ENCODE measurements around the gene NAV2. TPM values are rescaled to one million over a fixed set of nuclear protein-coding genes. Genes with fewer than 3 reads are reported as not detected.

NAV2 gene
- total RNA-seq, 3 donors from 2014 or later: 21.9 to 65.9 (median 30.9) TPM

GRCh38 chr11:20111871-20112270 is 399.2 kb downstream of the NAV2 start:
- no peak for ATAC-seq
- H3K4me1 ChIP-seq (ENCODE audit: low read depth): peaks cover 3% of the 10 kb centered on the region
- no peaks in the 10 kb centered on the region for H3K36me3 ChIP-seq (ENCODE audit: low read depth)

GRCh38 chr11:20112291-20113148 is 399.9 kb downstream of the NAV2 start:
- intact Hi-C loops (cut with DNase I, micrococcal nuclease): no loop called here
- DNase-seq: peak in 2 of 3 donors; percentile 71 to 74
- ATAC-seq: peak; percentile 94
- Histone ChIP-seq H3K9me3 (no peaks in the 10 kb centered on the region), H3K4me1 (ENCODE audit: low read depth) (peaks cover 3% of the 10 kb centered on the region), H3K4me3 (no peak overlapping the region), H3K36me3 (ENCODE audit: low read depth) (no peaks in the 10 kb centered on the region)
- TF ChIP-seq CTCF (IDR thresholded peaks at IDR 0.05): no peak

More at GRCh38 chr11:20111871-20112270, 399.2 kb downstream of the NAV2 start:
- Histone ChIP-seq H3K9me3 (no peaks in the 10 kb centered on the region), H3K4me3 (no peak overlapping the region)
- TF ChIP-seq CTCF (IDR thresholded peaks at IDR 0.05): no peak
- no peak for DNase-seq
- intact Hi-C loops (cut with DNase I, micrococcal nuclease): loop anchor here in 1 of 2 donors (1.0 kb wide), 1 partner anchor 161 kb away; no protein-coding TSS in a partner anchor

GRCh38 chr11:20113149-20113438 is 400.5 kb downstream of the NAV2 start:
- no peaks in the 10 kb centered on the region for H3K9me3 ChIP-seq
- intact Hi-C loops (cut with DNase I, micrococcal nuclease): no loop called here
- no peak for ATAC-seq
- no peak for TF ChIP-seq CTCF (IDR thresholded peaks at IDR 0.05)
- peaks cover 3% of the 10 kb centered on the region for H3K4me1 ChIP-seq (ENCODE audit: low read depth)
- H3K36me3 ChIP-seq (ENCODE audit: low read depth): no peaks in the 10 kb centered on the region
- no peak for DNase-seq
- H3K4me3 ChIP-seq: no peak overlapping the region

- Histone ChIP-seq H3K36me3 (ENCODE audit: low read depth) (no peaks in the 10 kb centered on the region), H3K4me1 (ENCODE audit: low read depth) (peaks cover 3% of the 10 kb centered on the region), H3K9me3 (no peaks in the 10 kb centered on the region), H3K4me3 (no peak overlapping the region)
- ATAC-seq: no peak
- no peak for DNase-seq
- intact Hi-C loops (cut with DNase I, micrococcal nuclease): no loop called here
- TF ChIP-seq CTCF (IDR thresholded peaks at IDR 0.05): no peak
Measured at GRCh38 chr11:20114588-20114987, 402.0 kb downstream of the NAV2 start.

GRCh38 chr11:20116825-20117224 is 404.2 kb downstream of the NAV2 start:
- H3K4me1 ChIP-seq (ENCODE audit: low read depth): peaks cover 3% of the 10 kb centered on the region
- no peaks in the 10 kb centered on the region for H3K9me3 ChIP-seq
- TF ChIP-seq CTCF (IDR thresholded peaks at IDR 0.05): no peak
- no peaks in the 10 kb centered on the region for H3K36me3 ChIP-seq (ENCODE audit: low read depth)
- intact Hi-C loops (cut with DNase I, micrococcal nuclease): no loop called here
- H3K4me3 ChIP-seq: no peak overlapping the region
- ATAC-seq (no peak), DNase-seq (no peak)

All from mucosa of descending colon (tissue), 3 donors.